Suppressor macrophage treated with lipopolysaccharide for 4 hours (primary cell): ENCODE data around the gene RIPPLY3.

Experiments used
- DNase-seq: peaks from one replicate; pipeline ENCODE4 v3.0.0-alpha.2; 2020

Gene RIPPLY3, protein sequence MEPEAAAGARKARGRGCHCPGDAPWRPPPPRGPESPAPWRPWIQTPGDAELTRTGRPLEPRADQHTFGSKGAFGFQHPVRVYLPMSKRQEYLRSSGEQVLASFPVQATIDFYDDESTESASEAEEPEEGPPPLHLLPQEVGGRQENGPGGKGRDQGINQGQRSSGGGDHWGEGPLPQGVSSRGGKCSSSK

DNA sequence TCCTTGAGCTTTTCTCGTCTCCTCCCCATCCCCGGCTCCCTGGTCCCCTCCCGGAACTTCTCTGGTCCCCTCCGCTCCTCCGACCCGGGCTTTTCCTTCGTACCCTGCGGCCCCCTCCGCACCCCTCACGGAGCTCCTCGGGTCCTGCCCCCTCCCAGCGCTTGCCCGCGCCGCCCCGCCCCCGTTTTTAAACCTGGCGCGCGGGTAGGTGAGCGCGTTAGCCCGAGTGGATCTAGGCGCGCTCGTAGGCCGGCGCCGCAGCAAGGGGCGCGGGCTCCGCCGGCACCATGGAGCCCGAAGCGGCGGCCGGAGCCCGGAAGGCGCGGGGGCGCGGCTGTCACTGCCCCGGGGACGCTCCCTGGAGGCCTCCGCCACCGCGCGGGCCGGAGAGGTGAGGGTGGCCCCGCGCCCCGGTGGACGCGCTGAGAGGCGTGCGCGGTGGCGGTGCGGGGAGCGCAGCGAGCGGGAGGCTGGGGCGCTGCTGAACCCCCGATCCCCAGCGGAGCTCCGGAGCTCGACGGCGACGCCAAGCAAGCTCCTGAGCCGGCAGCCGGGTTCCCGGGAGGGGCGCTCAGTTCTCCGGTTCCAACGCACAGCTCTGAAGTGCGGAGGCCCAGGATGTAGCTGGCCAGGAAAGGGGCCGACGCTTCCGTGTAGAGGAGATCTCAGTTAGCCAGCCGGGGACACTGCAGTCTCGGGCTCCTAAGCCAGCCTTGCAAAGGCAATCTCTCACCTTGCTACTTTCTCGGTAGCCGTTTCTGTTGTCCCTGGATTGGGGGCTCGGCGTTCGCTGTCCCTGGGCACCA is at the start of gene RIPPLY3:
TSS of gene RIPPLY3 (plus strand) at position 217 of the 806 bp plus-strand sequence. CDS start at position 288, 71 bp downstream.
- peak; percentile 3 for DNase-seq

DNA sequence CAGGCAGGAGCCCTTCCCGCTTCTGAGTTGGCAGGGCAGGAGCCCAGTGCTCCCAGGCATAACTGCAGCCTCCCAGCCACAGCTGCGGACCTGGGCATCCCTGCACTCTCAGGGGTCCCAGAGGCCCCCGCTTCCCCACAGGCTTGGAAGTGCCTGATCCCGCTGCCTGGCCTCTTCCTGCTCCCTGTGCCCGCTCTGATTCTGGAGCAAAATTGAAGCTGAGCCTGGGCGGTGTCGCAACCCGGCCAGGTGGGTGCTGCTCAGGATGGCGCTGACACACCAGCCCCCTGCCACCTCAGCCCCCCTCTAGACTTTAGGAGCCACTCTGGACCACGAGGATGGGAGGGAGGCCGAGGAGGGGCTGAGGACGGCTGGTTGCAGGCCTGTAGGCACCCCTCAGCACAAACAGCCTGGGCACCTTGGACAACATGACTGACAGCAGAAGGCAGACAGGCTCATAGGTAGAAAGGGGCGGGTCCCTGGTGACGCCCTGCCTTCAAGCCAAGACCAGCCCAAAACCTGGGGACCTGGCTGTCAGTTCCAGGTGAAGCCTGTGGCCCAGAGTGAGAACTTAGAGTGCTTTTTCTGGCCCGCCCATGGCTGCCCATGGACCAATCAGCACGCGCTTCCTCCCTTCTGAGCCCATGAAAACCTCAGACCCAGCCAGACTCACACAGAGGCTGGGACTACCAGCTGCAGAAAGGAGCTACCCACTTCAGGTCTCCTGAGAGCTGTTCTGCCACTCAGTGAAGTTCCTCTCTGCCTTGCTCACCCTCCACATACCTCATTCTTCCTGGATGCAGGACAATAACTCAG is 47.3 kb upstream of the RIPPLY3 start:
- no peak for DNase-seq

DNA sequence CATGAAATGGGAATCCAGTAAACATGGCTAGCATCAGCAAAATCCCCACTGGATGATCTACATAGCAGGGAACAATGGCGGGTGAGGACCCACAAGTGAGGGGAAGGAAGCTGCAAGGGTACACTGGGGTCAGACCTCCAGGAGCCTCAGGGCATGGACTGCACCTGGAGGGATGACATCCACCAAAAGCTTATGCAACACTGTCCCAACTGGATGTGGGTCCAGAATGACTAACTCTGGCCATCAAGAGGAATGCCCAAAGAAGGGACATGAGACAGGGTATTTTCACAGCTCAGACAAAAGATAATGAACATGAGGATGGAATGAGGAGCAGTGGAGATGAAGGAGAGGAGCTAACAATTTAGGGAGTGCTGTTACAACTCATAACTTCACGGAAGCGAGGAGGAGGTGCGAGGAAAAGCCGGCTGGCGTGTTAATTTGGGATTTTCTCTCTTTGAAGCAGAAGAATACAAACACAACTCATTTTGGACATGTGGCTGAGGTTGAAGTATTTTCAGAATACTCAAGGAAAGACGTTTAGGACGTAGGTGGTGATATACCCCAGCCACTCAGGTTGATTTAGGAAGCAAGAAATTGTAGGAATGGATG is 45.7 kb upstream of the RIPPLY3 start:
- no peak for DNase-seq

DNA sequence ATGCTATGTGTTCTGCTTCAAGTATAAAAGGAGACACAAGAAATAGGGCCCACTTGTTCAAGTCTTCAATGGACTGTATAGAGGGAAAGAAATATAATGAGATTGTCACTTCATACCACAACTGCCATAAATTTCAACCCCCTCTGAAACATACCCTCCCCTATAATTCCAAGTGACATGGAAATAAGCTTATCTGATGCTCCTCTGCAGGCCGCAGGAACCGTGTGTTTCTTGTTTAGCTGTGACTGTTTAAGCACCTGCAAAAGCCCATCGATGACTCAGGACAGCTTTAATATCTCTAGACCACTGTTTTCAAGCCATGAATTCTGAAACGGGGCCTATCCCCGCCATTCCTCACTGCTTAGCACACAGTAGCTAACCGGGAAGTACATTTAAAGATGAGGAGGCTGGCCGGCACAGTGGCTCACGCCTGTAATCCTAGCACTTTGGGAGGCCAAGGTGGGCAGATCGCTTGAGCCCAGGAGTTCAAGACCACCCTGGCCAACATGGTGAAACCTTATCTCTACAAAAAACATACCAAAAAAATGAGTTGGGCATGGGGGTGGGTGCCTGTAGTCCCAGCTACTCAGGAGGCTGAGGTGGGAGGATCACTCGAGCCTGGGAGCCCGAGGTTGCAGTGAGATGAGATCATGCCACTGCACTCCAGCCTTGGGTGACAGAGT is 44.3 kb upstream of the RIPPLY3 start:
- no peak for DNase-seq

DNA sequence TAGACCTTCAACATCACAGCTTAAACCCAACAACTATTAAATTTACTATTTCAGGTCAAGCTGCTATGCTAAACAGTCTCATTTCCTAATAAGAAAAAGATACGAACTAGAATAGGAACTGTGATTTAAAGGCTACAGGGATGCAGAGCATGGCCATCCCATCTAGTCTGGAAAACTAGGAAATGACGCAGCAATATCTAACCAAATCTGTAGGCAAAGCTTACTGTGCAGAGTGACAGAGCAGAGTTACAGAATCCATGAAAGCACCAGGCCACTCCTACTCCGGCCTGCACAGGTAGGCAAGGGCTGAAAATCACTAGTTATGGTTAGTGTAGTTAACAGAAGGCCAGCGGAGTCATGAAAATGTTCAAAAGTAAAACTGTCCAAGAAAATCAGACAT is 42.1 kb upstream of the RIPPLY3 start:
- no peak for DNase-seq

DNA sequence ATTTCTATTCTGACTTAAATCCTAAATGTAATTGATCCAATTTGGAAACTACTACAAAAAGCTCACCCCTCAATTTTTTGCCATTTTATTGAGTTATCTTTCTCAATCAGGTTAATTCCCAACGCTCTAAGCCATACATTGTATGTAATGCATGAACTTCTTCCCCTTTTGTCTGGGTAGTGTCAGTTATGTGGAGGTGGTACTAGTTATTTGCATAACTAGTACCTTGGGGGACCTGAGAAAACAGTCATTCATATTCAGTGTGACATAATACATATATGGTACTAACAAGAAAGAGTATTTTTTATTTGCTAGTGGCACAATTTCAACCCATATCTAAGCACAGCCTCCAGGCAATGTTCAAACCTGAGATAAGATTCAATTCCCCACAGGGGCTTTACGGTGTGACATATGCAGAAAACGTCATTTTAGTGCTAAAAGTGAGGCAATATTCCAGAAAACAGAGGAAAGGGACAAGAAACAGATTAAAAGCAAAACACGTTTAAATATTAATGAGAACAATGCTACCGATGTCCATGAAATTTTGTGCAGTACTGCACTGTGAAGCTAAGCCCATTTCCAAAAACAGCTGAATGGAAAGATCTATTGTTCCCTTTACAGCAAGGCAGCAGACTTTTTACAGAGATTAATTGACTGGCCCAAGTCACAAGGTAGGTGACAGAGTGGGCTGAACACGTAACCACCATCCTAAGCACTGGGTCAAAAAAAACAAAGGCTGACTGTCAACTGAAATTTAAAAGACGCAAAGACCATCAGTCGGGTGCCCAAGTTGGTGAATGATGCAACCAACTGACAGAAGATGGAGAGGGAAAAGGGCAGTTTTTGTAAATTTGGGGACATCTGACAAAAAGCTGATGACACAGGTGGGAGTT is 41.4 kb upstream of the RIPPLY3 start:
- DNase-seq, result peak; percentile 14

DNA sequence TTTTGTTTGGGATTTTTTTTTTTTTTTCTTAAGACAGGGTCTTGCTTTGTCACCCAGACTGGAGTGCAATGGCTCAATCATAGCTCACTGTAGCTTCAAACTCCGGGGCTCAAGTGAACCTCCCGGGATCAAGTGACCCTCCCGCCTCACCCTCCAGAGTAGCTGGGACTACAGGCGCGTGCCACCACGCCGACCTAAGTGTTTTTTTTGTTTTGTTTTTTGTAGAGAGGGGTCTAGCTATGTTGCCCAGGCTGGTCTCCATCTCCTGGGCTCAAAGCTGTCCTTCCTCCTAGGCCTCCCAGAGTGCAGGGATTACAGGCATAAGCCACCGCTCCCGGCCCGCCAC is 40.8 kb upstream of the RIPPLY3 start:
- no peak for DNase-seq

DNA sequence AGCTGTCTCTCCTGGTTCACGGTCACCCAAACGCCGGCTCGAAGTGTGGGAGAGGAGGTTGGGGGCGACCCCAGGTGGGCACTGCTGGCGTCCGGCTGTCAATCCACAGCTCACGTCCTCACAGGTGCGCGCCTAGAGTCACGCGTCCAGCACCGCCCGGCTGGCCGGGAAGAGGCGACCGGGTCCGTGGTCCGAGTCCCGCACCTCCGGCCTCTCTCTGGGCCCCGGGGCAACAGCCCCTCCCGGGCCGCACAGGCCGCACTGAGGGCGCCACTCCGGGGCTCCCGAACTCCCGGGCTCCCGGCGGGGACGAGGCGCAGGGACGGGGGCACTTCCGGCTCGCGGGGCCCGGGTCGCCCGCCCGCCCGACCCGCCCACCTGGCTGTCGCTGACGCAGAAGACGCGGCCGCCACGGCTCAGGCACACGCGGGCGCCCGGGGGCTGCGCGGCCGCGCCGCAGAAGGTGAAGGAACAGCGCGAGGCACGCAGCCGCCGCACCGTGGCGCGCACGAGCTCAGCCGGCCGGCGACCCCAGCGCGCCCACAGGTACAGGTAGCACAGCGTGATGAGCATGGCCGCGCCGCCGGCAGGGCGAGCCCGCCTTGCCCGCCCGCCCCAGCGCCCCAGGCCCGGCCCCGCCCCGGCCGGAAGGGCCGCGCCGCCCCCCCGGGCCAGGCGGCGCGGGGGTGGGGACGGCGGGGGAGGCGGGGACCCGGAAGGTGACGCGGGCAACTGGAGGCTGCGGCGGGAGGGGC is 40.3 kb upstream of the RIPPLY3 start, which contains the start of gene HLCS:
TSS of gene HLCS (minus strand) at position 604 of the 755 bp plus-strand sequence. CDS start at position 573, 31 bp downstream.
- peak; percentile 68 for DNase-seq

DNA sequence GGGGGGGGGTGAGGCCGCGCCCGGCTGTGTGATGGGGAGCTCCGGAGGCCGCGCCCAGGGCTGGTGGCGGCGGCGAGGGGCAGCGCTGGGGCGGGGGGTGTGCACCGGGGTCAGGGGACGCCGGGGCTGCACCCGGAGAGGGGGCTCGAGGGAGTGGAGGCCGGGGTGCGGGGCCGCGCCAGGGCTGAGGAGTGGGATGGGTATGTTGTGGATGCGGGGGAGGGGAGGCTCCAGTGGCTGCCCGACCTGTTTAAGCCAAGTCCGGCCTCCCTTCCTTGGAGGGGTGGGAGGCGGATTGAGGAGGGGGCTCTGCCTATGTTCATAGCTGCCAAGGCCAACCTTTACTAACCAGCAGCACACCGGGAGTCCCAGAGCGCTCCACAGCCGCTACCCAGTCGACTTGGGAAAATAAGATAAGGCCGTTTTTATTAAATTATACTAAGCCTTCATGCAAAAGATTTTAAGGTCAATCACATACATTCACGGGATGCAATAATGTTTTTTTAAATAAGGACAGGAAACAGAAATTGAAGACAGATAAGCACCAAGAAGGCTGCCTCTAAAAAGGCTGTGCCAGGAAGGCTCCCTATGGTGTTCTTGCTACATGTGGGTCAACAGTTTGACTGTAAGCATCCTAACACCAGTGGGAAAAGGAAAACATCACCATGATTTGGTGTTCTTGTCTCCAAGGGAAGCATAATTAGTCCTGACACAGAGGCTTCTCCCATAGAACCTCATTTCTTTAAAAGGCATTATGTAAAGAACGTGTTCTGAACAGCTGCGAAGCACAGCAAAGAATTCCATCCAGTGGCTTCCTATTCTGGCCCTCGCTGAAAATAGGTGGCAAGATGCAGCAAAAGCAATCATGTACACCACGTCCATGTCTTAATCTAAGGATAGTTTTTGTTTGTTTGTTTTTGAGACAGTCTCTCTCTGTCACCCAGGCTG is 39.4 kb upstream of the RIPPLY3 start:
- DNase-seq, result no peak

DNA sequence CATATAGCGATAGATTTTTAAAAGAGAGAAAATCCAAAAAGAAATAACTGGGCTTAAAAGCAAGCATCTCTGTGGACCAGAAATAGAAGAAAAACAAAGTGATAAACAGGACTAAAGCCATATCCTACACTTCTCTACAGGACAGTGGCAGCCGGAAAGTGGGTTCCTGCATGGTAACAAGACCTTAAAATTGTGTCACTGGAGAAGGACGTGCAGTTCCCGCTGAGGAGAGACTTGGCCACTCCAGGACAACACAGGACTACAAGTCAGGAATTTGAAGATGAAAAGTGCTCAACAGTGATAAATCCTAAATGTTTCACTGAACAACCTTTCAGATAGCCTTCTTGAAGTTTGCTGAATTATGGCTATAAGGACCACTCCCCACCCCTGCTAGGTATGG is 38.1 kb upstream of the RIPPLY3 start:
- no peak for DNase-seq

DNA sequence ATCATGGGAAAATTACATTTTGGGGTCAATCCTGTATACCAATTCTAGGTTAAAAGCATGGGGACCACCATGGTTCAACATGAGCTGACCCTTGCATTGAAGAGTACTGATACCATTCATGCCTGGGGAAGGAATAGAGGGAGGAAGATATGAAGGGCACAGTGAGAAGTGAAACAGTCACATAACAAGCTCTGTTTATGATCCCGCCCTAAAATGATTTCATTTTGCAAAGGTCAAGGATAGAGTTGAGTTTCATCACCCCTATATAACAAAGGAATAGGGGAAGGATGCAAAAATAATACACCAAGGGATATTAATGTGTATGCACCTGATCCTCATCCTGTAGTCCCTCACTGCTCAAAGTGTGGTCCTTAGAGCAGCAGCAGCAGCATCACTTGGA is 37.5 kb upstream of the RIPPLY3 start:
- DNase-seq, result peak; percentile 64

DNA sequence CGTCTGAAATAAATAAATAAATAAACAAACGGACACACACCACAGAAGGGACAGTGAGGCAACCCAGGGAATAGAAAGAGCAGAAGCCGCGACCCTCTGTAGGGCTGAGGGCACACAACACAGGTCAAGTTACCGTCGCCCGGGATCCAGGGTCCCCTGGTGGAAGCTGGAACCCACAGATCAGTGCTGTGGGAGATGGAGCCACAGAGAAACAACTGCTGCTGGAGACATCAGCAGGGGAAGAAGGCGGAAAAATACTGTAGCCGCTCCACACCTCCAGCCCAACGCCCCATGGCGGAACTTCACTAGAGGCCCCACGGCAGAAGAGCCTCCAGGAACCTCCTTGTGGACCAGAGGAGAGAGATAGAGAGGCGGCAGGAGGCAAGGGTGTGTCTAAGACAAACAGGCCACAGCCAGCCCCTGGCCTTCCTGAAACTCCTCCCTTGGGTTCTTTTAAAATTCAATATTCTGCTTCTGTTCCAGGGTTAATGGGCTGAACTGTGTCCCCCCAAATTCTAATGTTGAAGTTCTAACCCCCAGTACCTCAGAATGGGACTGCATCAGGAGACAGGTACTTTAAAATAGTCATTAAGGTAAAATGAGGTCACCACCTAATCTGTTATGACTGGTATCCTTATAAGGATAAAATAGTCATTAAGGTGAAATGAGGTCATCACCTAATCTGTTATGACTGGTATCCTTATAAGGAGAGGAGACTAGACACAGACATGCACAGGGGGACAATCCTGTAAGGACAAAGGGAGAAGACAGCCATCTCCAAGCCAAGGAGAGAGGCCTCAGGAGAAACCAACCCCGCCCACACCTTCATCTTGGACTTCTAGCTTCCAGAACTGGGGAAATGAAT is 32.3 kb upstream of the RIPPLY3 start:
- DNase-seq, result no peak

DNA sequence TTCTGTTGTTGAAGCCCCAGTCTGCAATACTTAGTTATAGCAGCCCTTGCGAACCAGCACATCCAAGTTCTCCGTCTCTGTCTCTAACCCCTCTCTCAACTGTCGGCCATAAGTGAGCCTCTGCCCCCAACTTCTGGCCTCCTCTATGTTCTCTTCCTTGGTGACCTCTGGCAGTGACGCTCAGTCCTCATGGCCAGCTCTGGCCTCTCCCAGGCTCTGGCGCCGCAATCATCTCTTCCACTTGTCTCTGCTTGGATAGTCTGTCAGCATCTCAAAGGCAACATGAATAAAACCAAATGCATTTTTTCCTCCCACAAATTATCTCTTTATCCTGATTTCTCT is 31.7 kb upstream of the RIPPLY3 start:
- no peak for DNase-seq

DNA sequence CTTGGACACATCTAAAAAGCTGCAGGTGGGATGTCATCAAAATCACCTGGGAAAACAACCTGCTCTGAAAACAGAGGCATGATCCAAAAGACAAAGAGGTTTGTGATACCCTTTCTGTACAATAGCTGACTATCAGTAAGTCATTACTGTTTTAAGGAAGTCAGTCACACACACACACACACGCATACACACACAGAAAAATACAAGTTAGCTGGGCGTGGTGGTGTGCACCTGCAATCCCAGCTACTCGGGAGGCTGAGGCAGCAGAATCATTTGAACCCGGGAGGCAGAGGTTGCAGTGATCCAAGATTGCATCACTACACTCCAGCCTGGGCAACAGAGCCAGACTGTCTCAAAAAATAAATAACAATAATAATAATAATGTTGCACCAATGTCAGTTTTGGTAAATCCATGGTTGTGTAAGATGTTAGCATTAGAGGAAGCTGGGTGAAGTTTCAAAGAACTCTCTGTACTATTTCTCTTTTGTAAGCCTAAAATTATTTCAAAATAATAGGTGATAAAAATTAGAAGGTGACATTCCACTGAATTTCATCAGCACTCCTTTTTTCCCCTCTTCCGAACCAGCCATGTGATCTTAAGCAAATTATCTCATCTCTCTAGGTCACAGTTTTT is 30.2 kb upstream of the RIPPLY3 start:
- DNase-seq, result no peak

DNA sequence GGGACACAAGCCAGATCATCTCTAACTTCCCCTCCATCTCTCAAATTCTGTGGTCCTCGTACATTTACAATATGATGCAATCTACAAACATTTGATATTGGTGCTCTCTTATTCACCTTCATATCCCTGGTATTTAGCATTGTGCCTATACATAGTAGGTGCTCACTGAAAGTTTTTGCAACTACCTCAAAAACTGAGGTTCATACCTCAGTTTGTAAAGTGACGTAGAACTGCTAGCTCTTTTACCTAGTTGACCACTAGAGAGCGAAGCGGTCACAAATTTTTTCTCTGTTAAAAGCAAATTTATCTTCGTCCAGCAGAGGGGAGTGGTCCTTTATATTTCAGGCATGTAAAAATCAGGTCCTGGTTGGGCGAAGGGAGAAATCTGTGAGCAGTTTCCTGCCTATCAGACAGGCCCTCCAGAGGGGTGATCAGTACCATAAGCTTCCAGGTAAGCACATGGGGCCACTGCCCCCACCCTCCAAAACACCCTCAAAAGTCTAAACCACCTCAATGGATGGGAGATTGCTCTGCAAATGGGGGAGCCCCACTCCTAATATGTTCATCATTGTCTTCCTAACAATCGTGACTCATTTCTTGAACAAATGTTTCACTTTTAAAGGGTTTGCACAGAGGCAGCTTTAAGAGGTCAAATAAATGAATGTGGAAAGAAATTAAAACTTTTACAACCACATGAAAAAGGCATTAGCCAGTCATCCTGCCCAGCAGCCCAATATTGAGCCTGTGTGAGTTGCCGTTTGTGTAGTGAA is 29.4 kb upstream of the RIPPLY3 start:
- DNase-seq, result peak; percentile 48

DNA sequence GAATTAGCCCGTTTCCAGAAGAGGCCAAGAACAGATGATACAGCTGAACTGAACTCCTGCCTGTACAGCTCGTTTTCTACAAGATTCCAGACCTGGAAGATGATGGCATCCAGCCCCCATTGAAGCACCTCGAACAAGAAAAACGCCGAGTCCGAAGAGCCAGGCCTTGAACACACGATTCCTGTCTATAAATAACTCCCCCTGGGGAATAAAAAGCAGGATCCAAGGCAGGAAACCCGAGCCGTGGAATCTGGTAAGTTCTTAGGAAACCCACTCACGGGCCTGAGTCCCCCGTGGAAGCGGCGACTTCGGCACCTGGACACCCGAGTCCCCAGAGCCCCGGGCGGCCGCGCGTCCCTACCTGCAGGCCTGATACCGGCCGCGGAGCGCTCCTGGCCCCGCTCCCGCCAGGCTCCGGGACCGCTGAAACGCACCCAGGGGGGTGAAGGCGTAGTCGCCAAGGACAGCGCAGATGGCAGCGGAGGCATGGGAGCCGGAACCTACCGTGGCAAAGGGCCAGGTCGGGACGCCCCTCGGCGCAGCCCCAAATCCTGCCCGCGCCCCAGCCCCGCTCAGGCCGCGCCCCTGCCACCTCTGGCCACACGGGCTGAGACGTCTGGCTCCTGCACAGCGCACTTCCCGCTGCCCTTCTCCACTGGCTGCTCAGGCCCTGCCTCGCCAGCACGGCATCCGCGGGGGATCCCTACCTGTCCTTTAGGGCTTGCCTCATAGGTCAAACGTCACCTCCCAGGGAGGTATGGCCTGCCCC is 26.0 kb upstream of the RIPPLY3 start:
- DNase-seq, result no peak

DNA sequence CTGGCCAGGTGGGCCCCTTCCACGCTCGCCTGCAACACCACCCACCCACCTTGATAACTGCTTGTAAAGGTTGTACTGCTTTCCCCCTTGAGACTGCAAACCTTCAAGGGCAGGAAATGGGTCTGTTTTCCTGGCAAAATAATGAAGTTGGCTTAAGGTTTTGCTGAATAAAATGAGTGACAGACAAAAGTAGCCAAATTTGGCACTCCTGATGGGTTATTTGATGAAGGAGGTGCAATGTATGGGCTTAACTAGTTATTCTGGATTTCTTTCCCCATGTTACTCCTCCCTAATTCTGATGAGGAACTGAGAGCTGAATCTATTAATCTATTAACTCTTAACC is 25.5 kb upstream of the RIPPLY3 start:
- no peak for DNase-seq
